VCaP (cell line): ENCODE results near the gene NELFB.

Experiments used
- H3K27ac ChIP-seq: fragments of 450-650 bp; 2 replicates; pipeline ENCODE4 v1.5.1; 2017
- CTCF ChIP-seq: fragments of 450-650 bp; conservative IDR thresholded peaks from 2 replicates; pipeline ENCODE4 v1.5.1; 2017; ENCODE audit warnings: mild to moderate bottlenecking, moderate library complexity

The NELFB gene

GRCh38 chr9:137278721-137279711, 23.9 kb downstream of the NELFB start:
- no peak overlapping the region for H3K27ac ChIP-seq
- no peak for TF ChIP-seq CTCF

GRCh38 chr9:137279741-137280473, 24.8 kb downstream of the NELFB start:
- no peak for TF ChIP-seq CTCF
- H3K27ac ChIP-seq: no peak overlapping the region

- no peak for TF ChIP-seq CTCF
- H3K27ac ChIP-seq: peak overlapping the region; percentile 79
Measured at GRCh38 chr9:137280474-137281344, 25.6 kb downstream of the NELFB start.

- TF ChIP-seq CTCF: no peak
- peak overlapping the region; percentile 79 for H3K27ac ChIP-seq
Measured at GRCh38 chr9:137281345-137282116, 26.4 kb downstream of the NELFB start.

- peak; percentile 89 for TF ChIP-seq CTCF
- no peak overlapping the region for H3K27ac ChIP-seq
Measured at GRCh38 chr9:137286975-137287383, 31.9 kb downstream of the NELFB start.

GRCh38 chr9:137293094-137293481, 38.0 kb downstream of the NELFB start:
- TF ChIP-seq CTCF: no peak
- H3K27ac ChIP-seq: peak overlapping the region; percentile 99
